Osteoblast (primary cell): ENCODE measurements around the gene SLC22A14. TPM values are rescaled to one million over a fixed set of nuclear protein-coding genes. Genes with fewer than 3 reads are reported as not detected.
A peak's percentile ranks its signal among the peaks of the same experiment; 100 is the strongest.

Experiments
- DNase-seq: peaks from one replicate; pipeline ENCODE4 v3.0.0; 2011; ENCODE audit warnings: low spot score, mixed read lengths; ENCODE audit not compliant: insufficient read length; ENCODE audit errors: missing footprints
- H2AFZ ChIP-seq: 2 replicates; pipeline ENCODE4 v1.6.0; 2011; ENCODE audit warnings: mild to moderate bottlenecking, low read length
- H3K27ac ChIP-seq: 2 replicates; pipeline ENCODE4 v1.5.1; 2011; ENCODE audit warnings: mild to moderate bottlenecking, low read depth, low read length, moderate library complexity
- H3K27me3 ChIP-seq: 2 replicates; pipeline ENCODE4 v1.6.0; 2012; ENCODE audit warnings: mild to moderate bottlenecking, control low read depth, inconsistent platforms, low read length, moderate library complexity; ENCODE audit not compliant: insufficient read depth
- H3K36me3 ChIP-seq: 2 replicates; pipeline ENCODE4 v1.5.1; 2011; ENCODE audit warnings: mild to moderate bottlenecking, low read length, control low read depth, moderate library complexity; ENCODE audit not compliant: insufficient read depth
- H3K4me1 ChIP-seq: 2 replicates; pipeline ENCODE4 v1.5.1; 2011; ENCODE audit warnings: mild to moderate bottlenecking, low read length, control low read depth, moderate library complexity; ENCODE audit not compliant: insufficient read depth
- H3K4me2 ChIP-seq: 2 replicates; pipeline ENCODE4 v1.6.0; 2011; ENCODE audit warnings: mild to moderate bottlenecking, low read length; ENCODE audit not compliant: insufficient read depth
- H3K4me3 ChIP-seq: fragments of 200-600 bp; sonication (generic); 3 replicates; pipeline ENCODE4 v1.5.1; 2012; ENCODE audit warnings: mild to moderate bottlenecking, low read length, inconsistent platforms; ENCODE audit not compliant: insufficient read depth
- H3K79me2 ChIP-seq: 2 replicates; pipeline ENCODE4 v1.6.0; 2012; ENCODE audit warnings: mild to moderate bottlenecking, low read length, control low read depth, inconsistent platforms; ENCODE audit not compliant: insufficient read depth
- H3K9me3 ChIP-seq: 2 replicates; pipeline ENCODE4 v1.5.1; 2011; ENCODE audit warnings: low read depth, low read length, control low read depth
- H4K20me1 ChIP-seq: 2 replicates; pipeline ENCODE4 v1.6.0; 2012; ENCODE audit warnings: mild to moderate bottlenecking, low read length, control low read depth; ENCODE audit not compliant: insufficient read depth
- CTCF ChIP-seq: IDR thresholded peaks from 2 replicates; pipeline ENCODE4 v1.5.1; 2011; ENCODE audit warnings: mild to moderate bottlenecking, low read depth, low read length, moderate library complexity; ENCODE audit errors: extremely low read depth
- total RNA-seq: library from RNA; depleted of rRNA; stranded (reverse); fragments of >200 nt; gene quantifications from 2 replicates; pipeline ENCODE4 v1.2.3, GENCODE V29; 2012

Gene SLC22A14
- total RNA-seq, 1 donor, result 0.36 TPM

GRCh38 chr3:38345879-38346586, 63.9 kb downstream of the SLC22A14 start:
- no peaks in the 10 kb centered on the region for H3K9me3 ChIP-seq
- peaks cover 18% of the 10 kb centered on the region for H3K79me2 ChIP-seq
- no peak for TF ChIP-seq CTCF
- H4K20me1 ChIP-seq, result no peaks in the 10 kb centered on the region
- H3K27ac ChIP-seq, result peak overlapping the region; percentile 10
- no peaks in the 10 kb centered on the region for H3K36me3 ChIP-seq
- H3K4me2 ChIP-seq, result peak overlapping the region; percentile 87
- H3K27me3 ChIP-seq, result no peaks in the 10 kb centered on the region
- H3K4me3 ChIP-seq, result peak overlapping the region; percentile 89
- H3K4me1 ChIP-seq, result peaks cover 19% of the 10 kb centered on the region
- DNase-seq, result no peak
- H2AFZ ChIP-seq, result peak overlapping the region; percentile 96

- DNase-seq, result peak; percentile 99
- TF ChIP-seq CTCF, result peak; percentile 73
- H3K79me2 ChIP-seq, result peaks cover 23% of the 10 kb centered on the region
- H3K27ac ChIP-seq, result peak within 1 kb of the TSS; percentile 10
- H3K27me3 ChIP-seq, result no peaks in the 10 kb centered on the region
- H2AFZ ChIP-seq, result peak within 1 kb of the TSS; percentile 96
- no peaks in the 10 kb centered on the region for H4K20me1 ChIP-seq
- H3K4me2 ChIP-seq, result peak within 1 kb of the TSS; percentile 87
- H3K4me1 ChIP-seq, result peaks cover 19% of the 10 kb centered on the region
- H3K36me3 ChIP-seq, result no peaks in the 10 kb centered on the region
- H3K4me3 ChIP-seq, result peak within 1 kb of the TSS; percentile 89
- no peaks in the 10 kb centered on the region for H3K9me3 ChIP-seq
Observed at GRCh38 chr3:38346587-38347410, 64.7 kb downstream of the SLC22A14 start, which contains the start of gene XYLB. Gene XYLB (plus strand): TSS chr3:38346785. CDS start chr3:38346869, 84 bp downstream.

DNA sequence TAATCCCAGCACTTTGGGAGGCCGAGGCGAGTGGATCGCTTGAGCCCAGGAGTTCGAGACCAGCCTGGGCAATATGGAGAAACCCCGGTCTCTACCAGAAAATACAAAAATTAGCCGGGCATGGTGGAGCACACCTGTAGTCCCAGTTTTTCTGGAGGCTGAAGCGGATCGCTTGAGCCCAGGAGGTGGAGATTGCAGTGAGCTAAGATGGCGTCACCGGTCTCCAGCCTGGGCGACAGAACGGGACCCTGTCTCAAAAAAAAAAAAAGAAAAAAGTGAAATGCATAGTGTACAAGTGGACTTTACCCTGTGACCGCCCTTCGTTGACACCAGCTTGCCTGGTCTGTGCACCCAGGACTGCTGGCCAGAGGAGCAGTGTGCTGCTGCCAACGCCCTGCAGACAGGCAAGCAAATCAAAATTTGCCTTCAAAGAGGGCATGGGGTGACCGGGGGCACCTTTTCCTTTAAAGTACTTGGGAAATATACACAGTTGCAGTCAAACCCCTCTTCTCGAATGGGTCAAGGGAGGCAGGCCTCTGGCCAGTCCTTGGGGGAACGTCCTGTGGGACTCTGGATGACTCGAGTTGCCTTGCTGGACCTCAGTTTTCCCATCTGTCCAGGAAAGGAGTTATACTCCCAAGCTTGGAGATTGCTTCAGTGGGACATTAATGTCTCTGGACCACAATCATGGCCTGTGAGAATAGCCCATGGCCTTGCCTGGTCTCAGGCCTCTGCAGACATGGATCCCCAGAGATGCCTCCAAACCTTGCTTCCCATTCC, 65.5 kb downstream of the SLC22A14 start:
- Histone ChIP-seq H3K4me1 (peaks cover 19% of the 10 kb centered on the region), H3K27ac (no peak overlapping the region), H3K27me3 (no peaks in the 10 kb centered on the region), H3K36me3 (no peaks in the 10 kb centered on the region), H3K79me2 (peaks cover 24% of the 10 kb centered on the region), H3K9me3 (no peaks in the 10 kb centered on the region), H3K4me2 (peak overlapping the region; percentile 87), H3K4me3 (peak overlapping the region; percentile 89), H2AFZ (peak overlapping the region; percentile 96), H4K20me1 (no peaks in the 10 kb centered on the region)
- TF ChIP-seq CTCF, result no peak
- DNase-seq, result no peak
